GM06990 (cell line): Measurements from ENCODE around the gene COL25A1.

ENCODE experiments used
- DNase-seq: peaks from one replicate; pipeline ENCODE4 v3.0.0-alpha.2; 2011; ENCODE audit not compliant: insufficient read length; ENCODE audit errors: extremely low read depth
- H3K27me3 ChIP-seq: replicated peaks from 2 replicates; pipeline ENCODE4 v1.6.0; 2011; ENCODE audit warnings: low read length; ENCODE audit not compliant: control insufficient read depth, insufficient read depth
- H3K36me3 ChIP-seq: 2 replicates; pipeline ENCODE4 v1.5.1; 2011; ENCODE audit warnings: low read length; ENCODE audit not compliant: control insufficient read depth, insufficient read depth
- H3K4me3 ChIP-seq: replicated peaks from 2 replicates; pipeline ENCODE4 v1.5.1; 2011; ENCODE audit warnings: low read depth, mild to moderate bottlenecking, control low read depth, low read length
- CTCF ChIP-seq: IDR thresholded peaks from 2 replicates; pipeline ENCODE4 v1.5.1; 2011; ENCODE audit warnings: low read length, control low read depth, mild to moderate bottlenecking, inconsistent platforms; ENCODE audit not compliant: insufficient read depth, poor library complexity, severe bottlenecking

The COL25A1 gene

GRCh38 chr4:109213056-109213455 is 89.4 kb downstream of the COL25A1 start:
- Histone ChIP-seq H3K27me3 (no peaks in the 10 kb centered on the region), H3K4me3 (no peak overlapping the region), H3K36me3 (no peaks in the 10 kb centered on the region)
- TF ChIP-seq CTCF, result no peak
- DNase-seq, result no peak

GRCh38 chr4:109211671-109212070 is 90.8 kb downstream of the COL25A1 start:
- no peak for DNase-seq
- TF ChIP-seq CTCF, result no peak
- Histone ChIP-seq H3K4me3 (no peak overlapping the region), H3K27me3 (no peaks in the 10 kb centered on the region), H3K36me3 (no peaks in the 10 kb centered on the region)

- DNase-seq, result no peak
- TF ChIP-seq CTCF, result no peak
- Histone ChIP-seq H3K4me3 (no peak overlapping the region), H3K27me3 (no peaks in the 10 kb centered on the region), H3K36me3 (no peaks in the 10 kb centered on the region)
These were observed 92.8 kb downstream of the COL25A1 start for GRCh38 chr4:109209647-109210046.

GRCh38 chr4:109207898-109208297 is 94.6 kb downstream of the COL25A1 start:
- no peaks in the 10 kb centered on the region for H3K27me3 ChIP-seq
- no peak for TF ChIP-seq CTCF
- no peak for DNase-seq
- no peaks in the 10 kb centered on the region for H3K36me3 ChIP-seq
- H3K4me3 ChIP-seq, result no peak overlapping the region

- H3K27me3 ChIP-seq, result no peaks in the 10 kb centered on the region
- no peaks in the 10 kb centered on the region for H3K36me3 ChIP-seq
- TF ChIP-seq CTCF, result no peak
- no peak for DNase-seq
- H3K4me3 ChIP-seq, result no peak overlapping the region
These were observed 95.4 kb downstream of the COL25A1 start for GRCh38 chr4:109207061-109207460.

- no peak for DNase-seq
- no peak overlapping the region for H3K4me3 ChIP-seq
- H3K27me3 ChIP-seq, result no peaks in the 10 kb centered on the region
- H3K36me3 ChIP-seq, result no peaks in the 10 kb centered on the region
- no peak for TF ChIP-seq CTCF
These were observed 95.8 kb downstream of the COL25A1 start for GRCh38 chr4:109206620-109207019.
